Femur (tissue), 1 donor: ENCODE data around the gene FBXL12.
A peak's percentile ranks its signal among the peaks of the same experiment; 100 is the strongest.
"Not testable (repeated sequence)": the region's sequence is repeated elsewhere in the genome, so short reads cannot be mapped to it uniquely, and the experiment has no call there.

Experiments
- DNase-seq: peaks from one replicate; pipeline ENCODE4 v3.0.0-alpha.2; 2017

The FBXL12 gene

GRCh38 chr19:9818734-9819595, at the start of gene FBXL12:
Gene FBXL12 (minus strand): TSS chr19:9819079. CDS start chr19:9818813, 266 bp downstream.
- DNase-seq: peak; percentile 100

- no peak for DNase-seq
These were observed 47.0 kb upstream of the FBXL12 start for GRCh38 chr19:9865732-9866501.

GRCh38 chr19:9863759-9864158, 44.9 kb upstream of the FBXL12 start:
- DNase-seq: no peak

GRCh38 chr19:9862938-9863337, 44.1 kb upstream of the FBXL12 start:
- DNase-seq: no peak

- DNase-seq: no peak
These were observed 42.6 kb upstream of the FBXL12 start for GRCh38 chr19:9861503-9861902.

GRCh38 chr19:9860407-9860806, 41.5 kb upstream of the FBXL12 start:
- no peak for DNase-seq

GRCh38 chr19:9858766-9859165, 39.9 kb upstream of the FBXL12 start:
- DNase-seq: no peak

- no peak for DNase-seq
These were observed 39.3 kb upstream of the FBXL12 start for GRCh38 chr19:9857920-9858746.

GRCh38 chr19:9857076-9857721, 38.3 kb upstream of the FBXL12 start:
- DNase-seq: no peak

- DNase-seq: no peak
These were observed 37.7 kb upstream of the FBXL12 start for GRCh38 chr19:9856609-9857008.

- DNase-seq: no peak
These were observed 35.5 kb upstream of the FBXL12 start for GRCh38 chr19:9854282-9854846.

GRCh38 chr19:9850235-9850959, 31.5 kb upstream of the FBXL12 start:
- no peak for DNase-seq

- no peak for DNase-seq
These were observed 30.9 kb upstream of the FBXL12 start for GRCh38 chr19:9849791-9850190.

GRCh38 chr19:9848762-9849161, 29.9 kb upstream of the FBXL12 start:
- no peak for DNase-seq

GRCh38 chr19:9848060-9848459, 29.2 kb upstream of the FBXL12 start:
- no peak for DNase-seq

- DNase-seq: no peak
These were observed 28.3 kb upstream of the FBXL12 start for GRCh38 chr19:9847087-9847671.

- not testable (repeated sequence) for DNase-seq
These were observed 24.9 kb upstream of the FBXL12 start for GRCh38 chr19:9843626-9844273.

- no peak for DNase-seq
These were observed 24.2 kb upstream of the FBXL12 start for GRCh38 chr19:9842834-9843625.

GRCh38 chr19:9839415-9839814, 20.5 kb upstream of the FBXL12 start:
- no peak for DNase-seq

- no peak for DNase-seq
These were observed 19.4 kb upstream of the FBXL12 start for GRCh38 chr19:9838324-9838723.
